OCI-LY7 (cell line): ENCODE results near the gene ABCC1.

ENCODE experiments used
- EZH2phosphoT487 ChIP-seq: fragments of 200-600 bp; sonication (generic); IDR thresholded peaks from 2 replicates; pipeline ENCODE4 v1.6.1; 2018; ENCODE audit warnings: low read depth, borderline replicate concordance, mild to moderate bottlenecking, mixed run types, antibody characterized with exemption, low read length, moderate library complexity, mixed read lengths
- TF ChIP-seq, protein P1 (sequence below): fragments of 200-600 bp; sonication (generic); conservative IDR thresholded peaks from 2 replicates; pipeline ENCODE4 v1.5.1; 2014; ENCODE audit warnings: mild to moderate bottlenecking, antibody characterized with exemption, low read length, moderate library complexity, mixed read lengths

- TF ChIP-seq, protein P1, sequence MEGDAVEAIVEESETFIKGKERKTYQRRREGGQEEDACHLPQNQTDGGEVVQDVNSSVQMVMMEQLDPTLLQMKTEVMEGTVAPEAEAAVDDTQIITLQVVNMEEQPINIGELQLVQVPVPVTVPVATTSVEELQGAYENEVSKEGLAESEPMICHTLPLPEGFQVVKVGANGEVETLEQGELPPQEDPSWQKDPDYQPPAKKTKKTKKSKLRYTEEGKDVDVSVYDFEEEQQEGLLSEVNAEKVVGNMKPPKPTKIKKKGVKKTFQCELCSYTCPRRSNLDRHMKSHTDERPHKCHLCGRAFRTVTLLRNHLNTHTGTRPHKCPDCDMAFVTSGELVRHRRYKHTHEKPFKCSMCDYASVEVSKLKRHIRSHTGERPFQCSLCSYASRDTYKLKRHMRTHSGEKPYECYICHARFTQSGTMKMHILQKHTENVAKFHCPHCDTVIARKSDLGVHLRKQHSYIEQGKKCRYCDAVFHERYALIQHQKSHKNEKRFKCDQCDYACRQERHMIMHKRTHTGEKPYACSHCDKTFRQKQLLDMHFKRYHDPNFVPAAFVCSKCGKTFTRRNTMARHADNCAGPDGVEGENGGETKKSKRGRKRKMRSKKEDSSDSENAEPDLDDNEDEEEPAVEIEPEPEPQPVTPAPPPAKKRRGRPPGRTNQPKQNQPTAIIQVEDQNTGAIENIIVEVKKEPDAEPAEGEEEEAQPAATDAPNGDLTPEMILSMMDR = no peak
- TF ChIP-seq EZH2phosphoT487 = no peak
Observed at GRCh38 chr16:16057102-16057501, 107.7 kb downstream of the ABCC1 start.
